ENCODE results near the gene FRMD3. TPM values are rescaled to one million over a fixed set of nuclear protein-coding genes. Genes with fewer than 3 reads are reported as not detected.

Gene FRMD3
- total and polyA plus RNA-seq, 2 donors (not counting 1 experiment from before 2014, with no cell fraction given): 0.19 to 0.66 TPM

- Histone ChIP-seq H3K79me2 (ENCODE audit: control insufficient read depth, insufficient read depth, low read length) (no peaks in the 10 kb centered on the region), H3K27ac (ENCODE audit: insufficient read depth, low read length) (no peak overlapping the region), H3K27me3 (ENCODE audit: control insufficient read depth, insufficient read depth, low read length) (no peaks in the 10 kb centered on the region), H3K4me1 (ENCODE audit: control insufficient read depth, extremely low read depth, insufficient read depth, low read length) (no peaks in the 10 kb centered on the region), H3K4me3 (replicated peaks in 1 of 4; ENCODE audit: control extremely low read depth in 1 of 4, insufficient read depth in 1 of 4, low read depth in 3 of 4, low read length in 4 of 4) (no peak overlapping the region), H3K9ac (ENCODE audit: insufficient read depth, low read length) (no peak overlapping the region), H4K20me1 (ENCODE audit: control insufficient read depth, extremely low read depth, insufficient read depth, low read length) (no peaks in the 10 kb centered on the region), H3K4me2 (ENCODE audit: extremely low read depth, insufficient read depth, low read length) (no peak overlapping the region), H2AFZ (ENCODE audit: low read length) (no peak overlapping the region), H3K9me3 (ENCODE audit: control insufficient read depth, insufficient read depth, low read depth, low read length) (no peaks in the 10 kb centered on the region), H3K36me3 (ENCODE audit: control insufficient read depth, insufficient read depth, low read length) (no peaks in the 10 kb centered on the region)
- no peak for DNase-seq (ENCODE audit: low read depth in 2 of 2)
- TF ChIP-seq CTCF (conservative IDR thresholded peaks at IDR 0.05 in 1 of 2, IDR thresholded peaks at IDR 0.05 in 1 of 2; ENCODE audit: low read depth in 1 of 2, low read length in 2 of 2) (no peak), EZH2 (IDR thresholded peaks at IDR 0.05; ENCODE audit: low read length, missing control alignments) (no peak)
Observed at GRCh38 chr9:83449983-83450382, 88.2 kb downstream of the FRMD3 start.

GRCh38 chr9:83449166-83449565, 89.0 kb downstream of the FRMD3 start:
- Histone ChIP-seq H3K27ac (ENCODE audit: insufficient read depth, low read length) (no peak overlapping the region), H3K4me3 (replicated peaks in 1 of 4; ENCODE audit: control extremely low read depth in 1 of 4, insufficient read depth in 1 of 4, low read depth in 3 of 4, low read length in 4 of 4) (no peak overlapping the region)

GRCh38 chr9:83448626-83449025, 89.6 kb downstream of the FRMD3 start:
- no peak for DNase-seq (ENCODE audit: low read depth in 2 of 2)
- Histone ChIP-seq H3K79me2 (ENCODE audit: control insufficient read depth, insufficient read depth, low read length) (no peaks in the 10 kb centered on the region), H2AFZ (ENCODE audit: low read length) (no peak overlapping the region), H3K9me3 (ENCODE audit: control insufficient read depth, insufficient read depth, low read depth, low read length) (no peaks in the 10 kb centered on the region), H3K27ac (ENCODE audit: insufficient read depth, low read length) (no peak overlapping the region), H3K4me3 (replicated peaks in 1 of 4; ENCODE audit: control extremely low read depth in 1 of 4, insufficient read depth in 1 of 4, low read depth in 3 of 4, low read length in 4 of 4) (no peak overlapping the region), H3K4me2 (ENCODE audit: extremely low read depth, insufficient read depth, low read length) (no peak overlapping the region), H3K27me3 (ENCODE audit: control insufficient read depth, insufficient read depth, low read length) (no peaks in the 10 kb centered on the region), H3K9ac (ENCODE audit: insufficient read depth, low read length) (no peak overlapping the region), H3K36me3 (ENCODE audit: control insufficient read depth, insufficient read depth, low read length) (no peaks in the 10 kb centered on the region), H3K4me1 (ENCODE audit: control insufficient read depth, extremely low read depth, insufficient read depth, low read length) (no peaks in the 10 kb centered on the region), H4K20me1 (ENCODE audit: control insufficient read depth, extremely low read depth, insufficient read depth, low read length) (no peaks in the 10 kb centered on the region)
- no peak for TF ChIP-seq EZH2 (IDR thresholded peaks at IDR 0.05; ENCODE audit: low read length, missing control alignments)
- no peak for TF ChIP-seq CTCF (conservative IDR thresholded peaks at IDR 0.05 in 1 of 2, IDR thresholded peaks at IDR 0.05 in 1 of 2; ENCODE audit: low read depth in 1 of 2, low read length in 2 of 2)

More at GRCh38 chr9:83449166-83449565, 89.0 kb downstream of the FRMD3 start:
- H3K9me3 ChIP-seq (ENCODE audit: control insufficient read depth, insufficient read depth, low read depth, low read length): no peaks in the 10 kb centered on the region
- no peaks in the 10 kb centered on the region for H3K27me3 ChIP-seq (ENCODE audit: control insufficient read depth, insufficient read depth, low read length)
- no peak overlapping the region for H3K4me2 ChIP-seq (ENCODE audit: extremely low read depth, insufficient read depth, low read length)
- no peaks in the 10 kb centered on the region for H3K79me2 ChIP-seq (ENCODE audit: control insufficient read depth, insufficient read depth, low read length)
- H3K36me3 ChIP-seq (ENCODE audit: control insufficient read depth, insufficient read depth, low read length): no peaks in the 10 kb centered on the region
- no peak for DNase-seq (ENCODE audit: low read depth in 2 of 2)
- TF ChIP-seq CTCF (conservative IDR thresholded peaks at IDR 0.05 in 1 of 2, IDR thresholded peaks at IDR 0.05 in 1 of 2; ENCODE audit: low read depth in 1 of 2, low read length in 2 of 2): no peak
- TF ChIP-seq EZH2 (IDR thresholded peaks at IDR 0.05; ENCODE audit: low read length, missing control alignments): no peak
- no peak overlapping the region for H2AFZ ChIP-seq (ENCODE audit: low read length)
- H3K4me1 ChIP-seq (ENCODE audit: control insufficient read depth, extremely low read depth, insufficient read depth, low read length): no peaks in the 10 kb centered on the region
- no peaks in the 10 kb centered on the region for H4K20me1 ChIP-seq (ENCODE audit: control insufficient read depth, extremely low read depth, insufficient read depth, low read length)
- H3K9ac ChIP-seq (ENCODE audit: insufficient read depth, low read length): no peak overlapping the region

All from fibroblast of lung (primary cell).